GM19193 (cell line): ENCODE measurements around the gene ACTR6.

Source experiments
- POLR2A ChIP-seq: IDR thresholded peaks from 4 replicates; pipeline ENCODE4 v1.6.1; 2011; ENCODE audit not compliant: insufficient read depth, insufficient read length; ENCODE audit errors: extremely low read depth

ACTR6 gene

DNA sequence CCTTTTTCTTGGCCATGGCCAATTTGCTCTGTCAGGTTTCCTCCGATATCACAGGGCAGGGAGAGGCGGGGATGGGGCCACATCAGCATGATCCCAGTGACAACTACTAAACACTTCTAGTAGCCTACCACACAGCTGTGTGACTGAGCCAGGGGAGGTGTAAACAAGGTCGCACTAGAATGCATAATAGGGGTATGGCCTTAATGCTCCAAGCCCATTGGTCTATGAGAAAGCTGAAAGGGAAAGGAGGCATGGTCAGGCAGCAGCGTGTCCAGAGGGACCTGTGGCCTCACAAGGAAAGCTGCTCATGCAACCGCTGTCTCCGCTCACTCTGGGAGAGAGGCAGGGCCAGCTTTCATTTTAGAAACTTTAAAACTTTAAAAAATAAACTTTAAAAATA lies 27.5 kb upstream of the ACTR6 start:
- no peak for TF ChIP-seq POLR2A

DNA sequence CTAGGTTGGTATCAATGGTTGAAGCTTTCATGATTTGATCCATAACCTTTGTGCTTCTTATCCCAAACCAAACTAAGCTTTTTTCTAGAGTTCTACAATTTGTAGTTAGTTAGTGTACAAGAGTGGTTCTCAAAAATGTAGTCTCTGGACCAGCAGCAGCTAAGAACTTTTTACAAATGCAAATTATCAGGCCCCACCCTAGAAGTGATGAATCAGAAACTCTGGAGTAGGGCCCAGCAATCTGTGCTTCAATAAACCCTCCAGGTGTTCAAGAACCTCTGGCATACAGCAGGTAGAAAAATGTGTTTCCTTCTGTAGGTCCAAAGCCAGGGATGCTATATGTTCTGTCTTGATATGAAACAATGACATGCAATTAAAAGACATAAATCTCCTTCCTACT lies 26.1 kb upstream of the ACTR6 start:
- TF ChIP-seq POLR2A: no peak

DNA sequence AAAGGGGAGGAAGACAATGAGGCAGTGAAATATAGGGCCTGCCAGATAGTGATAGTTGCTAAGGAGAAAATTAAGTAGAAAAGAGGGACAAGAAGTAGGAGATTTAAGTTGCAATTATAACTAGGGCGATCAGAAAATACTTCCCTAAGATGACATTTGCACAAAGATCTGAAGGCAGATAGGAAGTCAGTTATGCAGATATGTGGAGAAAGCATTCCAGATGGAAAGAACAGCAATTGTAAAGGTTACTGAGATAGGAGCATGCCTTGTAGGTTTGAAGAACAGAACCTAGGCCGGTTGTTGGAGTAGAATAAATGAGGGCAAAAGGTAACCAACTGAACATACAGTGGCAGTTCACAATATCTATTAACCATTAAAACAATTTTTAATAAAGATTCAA lies 21.4 kb upstream of the ACTR6 start:
- no peak for TF ChIP-seq POLR2A

DNA sequence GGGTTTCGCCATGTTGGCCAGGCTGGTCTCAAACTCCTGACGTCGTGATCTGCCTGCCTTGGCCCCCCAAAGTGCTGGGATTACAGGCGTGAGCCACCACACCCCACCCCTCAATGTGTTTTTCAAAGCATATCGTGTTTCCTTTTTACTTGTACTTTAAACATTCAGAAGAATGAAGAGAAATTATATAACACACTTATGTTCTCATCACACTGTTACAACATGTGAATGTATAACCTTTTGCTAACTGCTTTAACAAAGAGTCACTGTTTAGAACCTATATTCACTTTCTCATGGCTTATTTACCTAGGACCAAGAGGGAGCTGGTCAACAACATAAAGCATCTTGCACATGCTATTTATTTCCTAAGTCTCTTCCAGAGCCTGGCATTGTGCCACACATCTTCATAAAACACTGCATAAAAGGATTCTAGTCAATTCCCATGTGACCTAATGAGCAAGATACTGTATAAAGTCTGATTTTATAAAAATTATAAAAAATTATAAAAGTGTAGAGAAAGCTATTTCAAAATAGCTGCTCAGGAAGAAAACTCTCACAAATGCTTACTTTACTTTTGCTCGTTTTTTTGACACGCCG lies 16.0 kb upstream of the ACTR6 start:
- TF ChIP-seq POLR2A: no peak

DNA sequence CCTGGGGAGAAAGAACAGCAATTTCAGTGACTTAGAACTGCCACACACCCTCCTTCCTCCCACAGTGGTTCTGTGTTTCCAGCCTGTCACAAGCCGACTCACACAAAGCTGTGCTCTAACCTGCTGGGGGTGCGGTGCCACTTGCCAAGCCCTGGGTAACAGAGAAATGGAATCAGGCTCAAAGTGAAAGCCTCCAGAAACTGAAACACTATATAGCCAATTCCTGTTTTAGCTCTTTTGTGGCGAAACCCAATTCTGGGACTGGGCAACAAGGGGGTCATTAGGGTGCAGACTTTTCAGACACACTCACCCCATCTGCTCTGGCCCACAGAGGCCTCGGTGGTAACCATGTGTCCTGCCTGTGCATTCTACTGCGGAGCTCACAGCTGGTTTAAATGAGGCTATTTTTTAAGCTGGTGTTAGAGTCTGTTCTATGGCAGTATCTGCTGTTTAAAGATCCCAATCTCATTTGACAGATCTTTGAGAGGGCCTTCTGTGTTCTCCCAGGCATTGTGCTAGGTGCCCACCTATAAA lies 15.2 kb upstream of the ACTR6 start:
- no peak for TF ChIP-seq POLR2A

DNA sequence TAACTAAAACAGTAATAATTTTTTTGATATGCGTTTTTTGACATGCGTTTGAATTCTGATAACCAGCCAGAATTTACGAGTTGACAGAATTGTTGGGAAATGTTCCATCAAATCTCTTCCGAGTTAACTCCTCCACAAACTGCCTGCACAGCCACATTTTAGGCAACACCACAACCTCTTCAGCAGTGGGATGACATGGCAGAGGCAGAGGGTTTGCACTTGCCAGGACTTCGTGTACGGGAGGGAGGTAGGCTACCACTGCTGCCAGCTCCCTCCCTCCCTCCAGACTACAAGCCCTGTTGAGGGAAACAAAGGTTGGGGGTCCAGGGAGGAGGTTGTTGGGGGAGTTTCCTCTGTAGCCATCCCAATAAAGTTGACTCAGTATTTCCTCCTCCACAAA lies 14.5 kb upstream of the ACTR6 start:
- TF ChIP-seq POLR2A: no peak

DNA sequence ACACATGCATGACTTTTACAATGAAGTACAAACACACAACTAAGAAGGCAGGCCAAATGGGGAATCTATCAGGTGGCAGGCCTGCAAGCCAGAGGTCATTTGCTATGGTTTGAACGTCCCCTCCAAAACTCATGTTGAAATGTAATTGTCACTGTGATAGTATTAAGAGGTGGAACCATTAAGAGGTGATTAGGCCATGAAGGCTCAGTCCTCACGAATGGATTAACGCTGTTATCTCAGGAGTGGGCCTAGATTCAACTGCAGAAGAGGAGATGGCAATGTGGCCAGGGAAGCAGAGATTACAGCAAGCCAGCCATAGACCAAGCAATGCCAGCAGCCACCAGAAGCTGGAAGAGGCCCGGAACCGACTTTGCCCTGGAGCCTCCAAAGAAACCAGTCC lies 13.5 kb upstream of the ACTR6 start:
- no peak for TF ChIP-seq POLR2A

DNA sequence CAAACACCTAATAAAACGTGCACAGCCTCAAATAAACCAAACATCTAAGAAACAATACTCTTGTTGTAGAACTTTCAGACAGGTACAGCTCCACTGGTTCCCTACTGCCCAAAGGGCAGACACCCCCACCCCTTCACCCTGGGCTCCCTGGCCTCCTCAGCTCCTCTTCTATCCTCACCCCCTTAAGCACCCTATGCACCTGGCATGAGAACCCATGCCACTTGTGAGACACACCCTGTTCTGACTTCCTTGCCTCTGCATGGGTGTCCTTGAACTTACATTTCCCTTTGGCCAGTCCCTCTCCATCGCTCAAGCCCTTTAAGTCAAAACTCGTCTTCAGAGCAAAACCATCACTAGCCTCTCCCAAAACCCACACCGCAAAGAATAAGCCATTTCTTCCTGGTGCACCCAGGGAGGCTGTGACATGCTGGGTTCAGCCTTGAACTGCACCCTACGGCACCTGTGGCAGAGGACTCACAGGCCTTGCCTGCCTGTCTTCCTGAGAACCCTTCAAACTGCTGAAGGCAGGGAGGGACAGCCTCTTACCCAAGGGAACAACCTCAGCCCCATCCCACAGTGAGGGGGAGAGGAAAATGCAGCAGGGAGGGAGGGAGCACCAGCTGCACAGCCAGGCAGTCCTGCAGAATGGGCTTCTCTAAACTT lies 12.6 kb upstream of the ACTR6 start:
- TF ChIP-seq POLR2A: no peak

DNA sequence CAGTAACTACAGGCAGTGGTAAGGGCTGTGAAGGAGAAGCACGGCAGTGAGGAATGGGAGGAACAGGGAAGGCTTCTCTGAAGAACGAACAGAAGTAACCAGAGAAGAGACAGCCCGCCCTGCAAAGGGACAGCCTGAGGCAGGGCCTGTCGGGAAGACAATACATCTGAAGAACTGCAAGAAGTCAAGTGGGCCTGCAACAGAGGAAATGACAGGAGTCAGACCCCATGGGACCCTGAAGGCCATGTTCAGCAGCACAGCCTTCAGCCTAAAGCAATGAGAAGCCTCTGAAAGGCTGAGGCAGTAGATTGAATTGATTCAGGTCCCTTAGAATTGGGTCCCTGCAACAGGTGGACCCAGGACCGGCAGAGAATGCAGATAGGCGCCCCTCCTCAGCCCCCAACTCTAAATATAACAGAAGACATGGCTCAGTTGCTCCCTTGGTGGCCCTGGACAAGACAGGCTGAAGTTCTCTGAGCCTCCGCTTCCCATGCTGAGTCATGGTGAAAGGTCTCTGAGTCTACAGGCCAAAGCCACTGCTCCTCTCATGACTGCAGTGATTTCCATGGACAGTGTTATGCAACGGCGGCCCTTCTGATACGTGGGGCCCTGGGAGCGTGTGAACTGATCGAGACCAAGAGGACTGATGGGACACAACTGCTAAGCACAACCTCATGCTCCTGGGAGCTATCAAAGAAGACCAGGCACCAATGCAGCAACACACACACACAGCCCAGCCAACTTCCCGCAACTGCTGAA lies 10.8 kb upstream of the ACTR6 start:
- no peak for TF ChIP-seq POLR2A

DNA sequence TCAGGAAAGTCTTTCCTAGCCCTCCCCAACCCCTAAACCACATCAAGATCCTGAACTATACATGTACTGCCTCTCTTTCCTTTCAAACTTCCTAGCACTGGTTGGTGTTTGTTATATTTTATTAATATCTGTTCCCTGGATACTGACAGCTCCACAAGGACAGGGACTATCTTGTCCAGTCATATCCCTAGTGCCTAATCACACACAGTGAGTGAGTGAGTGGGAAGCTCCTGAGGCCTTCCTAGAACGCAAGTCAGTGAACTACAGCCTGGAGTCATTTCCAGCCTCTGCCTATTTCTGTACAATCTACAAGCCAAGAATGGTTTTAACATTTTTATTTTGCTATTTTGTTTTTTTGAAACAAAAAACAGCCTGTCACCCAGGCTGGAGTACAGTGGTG lies 7.5 kb upstream of the ACTR6 start:
- no peak for TF ChIP-seq POLR2A

DNA sequence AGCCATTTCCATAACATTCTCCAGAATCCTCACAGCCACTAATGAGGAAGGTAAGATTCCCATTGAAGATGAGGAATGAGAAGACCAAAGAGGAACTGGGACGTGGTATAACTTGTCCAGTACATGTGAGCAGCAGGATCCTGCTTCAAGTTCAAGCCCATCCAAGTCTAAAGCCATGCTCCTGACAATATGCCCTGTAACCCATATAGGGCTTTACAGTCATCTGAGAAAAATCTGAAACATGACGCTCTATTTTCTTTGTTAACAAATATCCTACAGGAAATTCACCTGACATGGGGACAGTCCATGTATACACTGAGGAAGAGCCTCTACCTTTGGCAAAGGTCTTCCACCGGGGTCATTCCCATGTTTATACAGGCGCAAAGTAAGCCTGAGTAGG lies 3.1 kb upstream of the ACTR6 start:
- no peak for TF ChIP-seq POLR2A

DNA sequence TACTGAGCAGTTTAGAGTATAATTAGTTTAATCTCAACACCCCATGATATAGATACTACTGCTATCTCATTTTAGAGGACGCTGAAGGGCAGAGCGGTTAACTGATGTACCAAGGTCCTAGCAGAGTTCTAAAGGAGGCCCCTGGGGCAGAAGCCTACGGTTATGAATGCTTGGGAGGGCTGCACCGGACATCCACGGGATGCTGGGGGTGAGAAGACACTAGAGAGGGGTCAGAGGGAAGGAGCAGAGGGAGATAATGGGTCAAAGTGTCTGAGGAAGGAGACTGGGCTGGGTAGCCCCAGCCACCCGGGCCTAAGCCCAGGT lies 1.6 kb upstream of the ACTR6 start:
- no peak for TF ChIP-seq POLR2A

DNA sequence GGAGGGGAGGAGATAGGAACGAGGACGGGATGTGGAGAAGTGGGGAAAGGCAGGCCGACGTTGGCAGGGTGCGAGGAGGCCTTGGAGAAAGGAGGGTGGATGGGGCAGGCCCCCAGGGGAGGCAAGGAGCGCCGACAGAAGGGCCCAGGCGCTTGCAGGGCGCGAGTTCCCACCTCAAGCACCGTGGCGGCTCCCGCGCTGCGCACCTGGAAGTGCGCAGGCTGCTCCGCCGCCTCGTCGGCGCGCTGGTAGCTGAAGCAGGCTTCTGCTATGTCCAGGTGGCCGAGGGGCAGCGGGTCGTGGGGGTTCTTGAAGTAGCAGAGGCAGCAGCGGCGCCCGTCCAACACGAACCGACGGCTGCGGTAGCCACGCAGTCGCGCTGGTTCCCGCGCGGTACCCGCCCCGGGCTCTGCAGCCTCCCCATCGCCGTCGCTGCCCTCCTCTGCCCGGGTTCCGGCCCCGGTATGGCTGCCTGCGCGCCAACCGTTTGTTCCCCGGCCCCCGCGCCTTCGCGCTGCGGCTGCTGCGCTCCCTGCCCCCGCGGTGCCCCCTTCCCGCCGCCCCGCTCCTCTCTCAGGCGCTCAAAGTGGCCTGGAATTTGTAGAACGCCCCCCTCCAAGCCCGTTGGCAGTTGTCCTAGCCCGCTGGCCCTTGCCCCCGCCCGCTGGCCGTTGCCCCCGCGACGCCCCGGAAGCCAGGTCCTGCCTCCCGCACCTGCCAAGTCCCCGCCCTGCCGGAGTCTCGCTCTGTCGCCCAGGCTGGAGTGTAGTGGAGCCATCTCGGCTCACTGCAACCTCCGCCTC lies 1.1 kb upstream of the ACTR6 start:
- TF ChIP-seq POLR2A: peak; percentile 40

DNA sequence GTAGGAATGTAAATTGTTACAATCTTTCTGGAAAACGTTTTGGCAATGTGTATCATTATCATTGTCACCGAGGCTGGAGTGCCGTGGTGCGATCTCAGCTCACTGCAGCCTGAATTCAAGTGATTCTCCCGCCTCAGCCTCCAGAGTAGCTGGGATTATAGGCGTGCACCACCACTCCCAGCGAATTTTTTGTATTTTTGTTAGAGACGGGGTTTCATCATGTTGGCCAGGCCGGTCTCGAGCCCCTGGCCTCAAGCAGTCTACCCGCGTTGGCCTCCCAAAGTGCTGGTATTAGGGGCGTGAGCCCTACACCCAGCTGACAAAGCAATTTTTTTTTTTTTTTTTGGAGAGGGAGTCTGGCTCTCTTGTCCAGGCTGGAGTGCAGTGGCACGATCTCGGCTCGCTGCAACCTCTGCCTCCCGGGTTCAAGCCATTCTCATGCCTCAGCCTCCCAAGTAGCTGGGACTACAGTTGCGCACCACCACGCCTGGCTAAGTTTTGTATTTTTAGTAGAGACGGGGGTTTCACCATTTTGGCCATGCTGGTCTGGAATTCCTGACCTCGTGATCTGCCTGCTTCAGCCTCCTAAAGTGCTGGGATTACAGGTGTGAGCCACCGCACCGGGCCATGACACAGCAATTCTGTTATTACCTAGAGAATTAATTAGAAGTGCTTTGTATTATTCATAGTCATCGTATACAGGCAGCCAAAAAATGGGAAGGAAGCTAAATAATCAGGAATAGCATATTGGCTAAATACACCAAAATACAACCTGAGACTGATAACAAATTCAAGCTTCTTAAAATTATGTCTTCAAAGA lies 1.2 kb downstream of the ACTR6 start:
- TF ChIP-seq POLR2A: no peak
